HepG2 (cell line): ENCODE measurements around the gene ZBTB20. TPM values are rescaled to one million over a fixed set of nuclear protein-coding genes. Genes with fewer than 3 reads are reported as not detected.

Experiments used
- ATAC-seq: fragments of 200-7000 bp; cut with Tn5 transposase; 3 replicates; pipeline ENCODE4 v1.9.1; 2020; ENCODE audit warnings: mild to moderate bottlenecking, moderate library complexity
- BruUV-seq: library from RNA; stranded (reverse); fragments of 400-500 nt; replicated peaks from 2 replicates; lab custom pipeline; 2021; lab: Mats Ljungman, UMichigan
- CTCF ChIA-PET: fragments of 300-600 bp; formaldehyde crosslinking; extraction: SDS; loops from one replicate; lab custom pipeline; 2021; ENCODE audit warnings: low total read pairs, inconsistent platforms, low intra/inter-chr PET ratio; lab: Yijun Ruan, JAX
- POLR2A ChIA-PET: fragments of 350-600 bp; sonication (Branson Sonifier 250); formaldehyde crosslinking; loops from one replicate; lab custom pipeline; 2020; ENCODE audit warnings: antibody characterized with exemption, inconsistent platforms; lab: Yijun Ruan, JAX
- DNase-seq: peaks from one replicate; pipeline ENCODE4 v3.0.0-alpha.2; 2015; ENCODE audit warnings: low spot score
- FAIRE-seq: peaks from 3 replicates; lab custom pipeline; 2011; peaks lifted over from hg19 to GRCh38; lab: Jason Lieb, UNC
- H2AFZ ChIP-seq: one replicate; pipeline ENCODE4 v1.6.1; 2011; ENCODE audit warnings: low read length, inconsistent platforms
- H3K27ac ChIP-seq: fragments of 300-600 bp; 3 replicates; pipeline ENCODE4 v1.8.0; 2011; ENCODE audit warnings: mixed run types, mild to moderate bottlenecking, mixed read lengths, low read length, inconsistent platforms; ENCODE audit not compliant: insufficient read depth; ENCODE audit errors: extremely low read length
- H3K27me3 ChIP-seq, 2 experiments: fragments of 200-600 bp in 1 of 2; 2 replicates in 1 of 2; 3 replicates in 1 of 2; pipeline versions ENCODE4 v1.6.0 to v1.8.0; 2011; ENCODE audit warnings: low read length in 2 of 2, mild to moderate bottlenecking in 2 of 2, moderate library complexity in 2 of 2, inconsistent platforms in 1 of 2; ENCODE audit not compliant: insufficient read depth in 2 of 2, control insufficient read depth in 1 of 2
- H3K36me3 ChIP-seq, 2 experiments: fragments of 200-600 bp in 1 of 2; replicated peaks in 1 of 2; 2 replicates in 1 of 2; 3 replicates in 1 of 2; pipeline versions ENCODE4 v1.5.1 to v1.8.0; 2011; ENCODE audit warnings: low read length in 2 of 2, inconsistent platforms in 1 of 2; ENCODE audit not compliant: insufficient read depth in 2 of 2, control insufficient read depth in 1 of 2
- H3K4me1 ChIP-seq: 2 replicates; pipeline ENCODE4 v1.5.1; 2012; ENCODE audit warnings: low read length, inconsistent platforms; ENCODE audit not compliant: insufficient read depth
- H3K4me2 ChIP-seq: 2 replicates; pipeline ENCODE4 v1.6.0; 2011; ENCODE audit warnings: low read depth, low read length, inconsistent platforms
- H3K4me3 ChIP-seq, 3 experiments: fragments of 200-600 bp in 1 of 3; sonication (generic), shearing (Covaris generic) in 1 of 3; replicated peaks in 1 of 3; 2 replicates each; pipeline ENCODE4 v1.5.1; 2011 to 2016; ENCODE audit warnings: low read length in 3 of 3, inconsistent platforms in 2 of 3, low read depth in 2 of 3, mild to moderate bottlenecking in 2 of 3, control low read depth in 1 of 3, mixed read lengths in 1 of 3; ENCODE audit not compliant: insufficient read depth in 1 of 3
- H3K79me2 ChIP-seq: one replicate; pipeline ENCODE4 v1.6.1; 2011; ENCODE audit warnings: low read length, inconsistent platforms; ENCODE audit not compliant: insufficient read depth
- H3K9ac ChIP-seq: 2 replicates; pipeline ENCODE4 v1.6.0; 2011; ENCODE audit warnings: mild to moderate bottlenecking, low read depth, low read length, inconsistent platforms; ENCODE audit not compliant: insufficient read depth
- H3K9me3 ChIP-seq: 2 replicates; pipeline ENCODE4 v1.5.1; 2012; ENCODE audit warnings: mild to moderate bottlenecking, low read length
- H4K20me1 ChIP-seq: 2 replicates; pipeline ENCODE4 v1.6.0; 2011; ENCODE audit warnings: inconsistent platforms, mild to moderate bottlenecking, low read length, moderate library complexity; ENCODE audit not compliant: insufficient read depth
- BCL6 ChIP-seq: IDR thresholded peaks from 2 replicates; pipeline ENCODE4 v1.6.1; 2016; ENCODE audit warnings: missing genetic modification reagents, missing compliant biosample characterization
- FOXP1 ChIP-seq, 2 experiments: fragments of 450-650 bp in 1 of 2; IDR thresholded peaks; 2 replicates each; pipeline ENCODE4 v1.6.1; 2017 to 2018; ENCODE audit warnings: antibody characterized with exemption in 1 of 2
- KLF13 ChIP-seq: sonication (generic); formaldehyde crosslinking; IDR thresholded peaks from 2 replicates; pipeline ENCODE4 v1.4.0; 2020; ENCODE audit warnings: mild to moderate bottlenecking, missing genetic modification reagents
- KLF9 ChIP-seq: IDR thresholded peaks from 2 replicates; pipeline ENCODE4 v1.6.1; 2016; ENCODE audit warnings: low read depth
- NR2C2 ChIP-seq: sonication (generic); formaldehyde crosslinking; IDR thresholded peaks from 2 replicates; pipeline ENCODE4 v1.4.0; 2020; ENCODE audit warnings: missing genetic modification reagents, mild to moderate bottlenecking, moderate library complexity, borderline replicate concordance
- ZNF768 ChIP-seq: sonication (generic); formaldehyde crosslinking; IDR thresholded peaks from 2 replicates; pipeline ENCODE4 v1.4.0; 2020; ENCODE audit warnings: missing genetic modification reagents
- ZNF776 ChIP-seq: sonication (generic); formaldehyde crosslinking; IDR thresholded peaks from 2 replicates; pipeline ENCODE4 v1.4.0; 2020; ENCODE audit warnings: mild to moderate bottlenecking, missing genetic modification reagents
- WGBS: methylation state at CpG from one replicate; pipeline ENCODE4 v1.1.6; 2017; ENCODE audit warnings: low lambda C conversion rate; 5-methylcytosine and 5-hydroxymethylcytosine counted together
- in situ Hi-C: cut with HindIII; loops from 2 replicates; pipeline ENCODE4 v1.10.0; 2017; ENCODE audit warnings: low pct_unique_long_range_greater_than_20kb; ENCODE audit not compliant: extremely low pct_ligation_motif_present
- intact Hi-C: fragments of 100-400 bp; cut with micrococcal nuclease; formaldehyde crosslinking; loops from one replicate; pipeline ENCODE4 v1.10.0; 2022; ENCODE audit not compliant: unreplicated experiment
- polyA plus RNA-seq, 8 experiments: library from polyadenylated mRNA; depleted of rRNA in 3 of 8; stranded (reverse) in 7 of 8; unstranded in 1 of 8; fragments of >200 nt; fragmentation: Illumina TruSeq in 4 of 8; extraction: Trizol in 4 of 8; gene quantifications; 2 replicates each; pipeline versions ENCODE4 v1.2.1 to v1.2.3, GENCODE V29; 2011 to 2016; ENCODE audit warnings: low read depth in 4 of 8, missing spikeins in 1 of 8, mixed read lengths in 1 of 8; ENCODE audit not compliant: insufficient read depth in 1 of 8
- total RNA-seq, 5 experiments: library from RNA; depleted of rRNA; stranded (reverse); fragments of >200 nt; fragmentation: Illumina TruSeq; extraction: Trizol; gene quantifications; 2 replicates each; pipeline ENCODE4 v1.2.3, GENCODE V29; 2016; ENCODE audit warnings: low read depth in 1 of 5
- TF ChIP-seq, protein P1 (sequence below): sonication (generic); formaldehyde crosslinking; IDR thresholded peaks from 2 replicates; pipeline ENCODE4 v1.9.0; 2021; ENCODE audit warnings: missing genetic modification reagents, borderline replicate concordance
- TF ChIP-seq, protein P2 (sequence below): sonication (generic); formaldehyde crosslinking; IDR thresholded peaks from 2 replicates; pipeline ENCODE4 v1.4.0; 2020; ENCODE audit warnings: missing genetic modification reagents, low read depth, mild to moderate bottlenecking, borderline replicate concordance
- TF ChIP-seq, protein P3 (sequence below): sonication (generic); formaldehyde crosslinking; IDR thresholded peaks from 2 replicates; pipeline ENCODE4 v1.4.0; 2020; ENCODE audit warnings: mild to moderate bottlenecking, missing genetic modification reagents
- TF ChIP-seq, protein P4 (sequence below): sonication (generic); formaldehyde crosslinking; IDR thresholded peaks from 2 replicates; pipeline ENCODE4 v1.8.1; 2023; ENCODE audit warnings: mild to moderate bottlenecking, missing genetic modification reagents
- TF ChIP-seq, protein P5 (sequence below): sonication (generic); formaldehyde crosslinking; IDR thresholded peaks from 2 replicates; pipeline ENCODE4 v1.4.0; 2020; ENCODE audit warnings: missing genetic modification reagents
- TF ChIP-seq, protein P6 (sequence below): sonication (generic); formaldehyde crosslinking; IDR thresholded peaks from 2 replicates; pipeline ENCODE4 v1.4.0; 2020; ENCODE audit warnings: missing genetic modification reagents

ZBTB20 gene
- total and polyA plus RNA-seq, 2 of the 13 experiments (the other 11 are each of a cell fraction or from before 2014, with no cell fraction given) = 1.9 to 8.8 TPM

DNA sequence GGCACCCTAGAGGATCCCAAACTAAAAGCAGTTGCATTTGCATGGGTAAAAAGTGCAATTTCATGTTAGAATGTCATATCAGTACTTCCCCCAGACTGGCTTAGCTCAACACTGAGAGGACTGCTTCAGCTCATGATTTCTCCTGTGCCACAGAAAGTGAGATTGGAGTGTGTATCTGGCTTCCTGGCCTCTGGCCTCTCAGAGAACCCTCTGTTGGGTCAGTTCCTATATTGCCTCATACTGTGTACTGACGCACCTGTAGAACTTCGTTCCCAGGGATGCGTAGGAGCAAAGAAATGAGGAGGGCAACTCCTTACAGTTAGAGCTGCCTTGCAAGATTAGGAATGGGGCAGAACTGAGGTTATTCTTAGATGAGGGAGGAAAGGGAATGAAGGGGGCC is 512.5 kb downstream of the ZBTB20 start:
- DNase-seq = no peak
- no peaks in the 10 kb centered on the region for H3K79me2 ChIP-seq
- no TSS peak for BruUV-seq

More for the DNA sequence above, 512.5 kb downstream of the ZBTB20 start:
- Histone ChIP-seq H3K36me3 (no peaks in the 10 kb centered on the region), H3K9me3 (peaks cover 10% of the 10 kb centered on the region; the same call in 1 of the 2 replicates), H3K27ac (no peak overlapping the region), H3K9ac (no peak overlapping the region), H3K4me2 (no peak overlapping the region), H3K4me3 (no peak overlapping the region), H2AFZ (no peak overlapping the region), H3K27me3 (no peaks in the 10 kb centered on the region), H4K20me1 (no peaks in the 10 kb centered on the region), H3K4me1 (0 out of 2 replicates have a peak, but pooled peaks cover 7% of the 10 kb centered on the region)
- in situ Hi-C loops = no loop called here
- ATAC-seq = no peak
- no peak for FAIRE-seq
- TF ChIP-seq, protein P1, sequence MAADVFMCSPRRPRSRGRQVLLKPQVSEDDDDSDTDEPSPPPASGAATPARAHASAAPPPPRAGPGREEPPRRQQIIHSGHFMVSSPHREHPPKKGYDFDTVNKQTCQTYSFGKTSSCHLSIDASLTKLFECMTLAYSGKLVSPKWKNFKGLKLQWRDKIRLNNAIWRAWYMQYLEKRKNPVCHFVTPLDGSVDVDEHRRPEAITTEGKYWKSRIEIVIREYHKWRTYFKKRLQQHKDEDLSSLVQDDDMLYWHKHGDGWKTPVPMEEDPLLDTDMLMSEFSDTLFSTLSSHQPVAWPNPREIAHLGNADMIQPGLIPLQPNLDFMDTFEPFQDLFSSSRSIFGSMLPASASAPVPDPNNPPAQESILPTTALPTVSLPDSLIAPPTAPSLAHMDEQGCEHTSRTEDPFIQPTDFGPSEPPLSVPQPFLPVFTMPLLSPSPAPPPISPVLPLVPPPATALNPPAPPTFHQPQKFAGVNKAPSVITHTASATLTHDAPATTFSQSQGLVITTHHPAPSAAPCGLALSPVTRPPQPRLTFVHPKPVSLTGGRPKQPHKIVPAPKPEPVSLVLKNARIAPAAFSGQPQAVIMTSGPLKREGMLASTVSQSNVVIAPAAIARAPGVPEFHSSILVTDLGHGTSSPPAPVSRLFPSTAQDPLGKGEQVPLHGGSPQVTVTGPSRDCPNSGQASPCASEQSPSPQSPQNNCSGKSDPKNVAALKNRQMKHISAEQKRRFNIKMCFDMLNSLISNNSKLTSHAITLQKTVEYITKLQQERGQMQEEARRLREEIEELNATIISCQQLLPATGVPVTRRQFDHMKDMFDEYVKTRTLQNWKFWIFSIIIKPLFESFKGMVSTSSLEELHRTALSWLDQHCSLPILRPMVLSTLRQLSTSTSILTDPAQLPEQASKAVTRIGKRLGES = no peak
- TF ChIP-seq, protein P2, sequence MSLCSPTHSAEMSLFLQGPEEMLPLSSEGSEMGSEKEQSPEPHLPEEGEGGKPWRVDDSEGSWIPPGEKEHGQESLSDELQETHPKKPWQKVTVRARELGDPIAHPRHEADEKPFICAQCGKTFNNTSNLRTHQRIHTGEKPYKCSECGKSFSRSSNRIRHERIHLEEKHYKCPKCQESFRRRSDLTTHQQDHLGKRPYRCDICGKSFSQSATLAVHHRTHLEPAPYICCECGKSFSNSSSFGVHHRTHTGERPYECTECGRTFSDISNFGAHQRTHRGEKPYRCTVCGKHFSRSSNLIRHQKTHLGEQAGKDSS (CRISPR knock-in tag) = no peak
- TF ChIP-seq NR2C2 (CRISPR knock-in tag) = no peak
- no peak for TF ChIP-seq ZNF768 (CRISPR knock-in tag)
- TF ChIP-seq, protein P3, sequence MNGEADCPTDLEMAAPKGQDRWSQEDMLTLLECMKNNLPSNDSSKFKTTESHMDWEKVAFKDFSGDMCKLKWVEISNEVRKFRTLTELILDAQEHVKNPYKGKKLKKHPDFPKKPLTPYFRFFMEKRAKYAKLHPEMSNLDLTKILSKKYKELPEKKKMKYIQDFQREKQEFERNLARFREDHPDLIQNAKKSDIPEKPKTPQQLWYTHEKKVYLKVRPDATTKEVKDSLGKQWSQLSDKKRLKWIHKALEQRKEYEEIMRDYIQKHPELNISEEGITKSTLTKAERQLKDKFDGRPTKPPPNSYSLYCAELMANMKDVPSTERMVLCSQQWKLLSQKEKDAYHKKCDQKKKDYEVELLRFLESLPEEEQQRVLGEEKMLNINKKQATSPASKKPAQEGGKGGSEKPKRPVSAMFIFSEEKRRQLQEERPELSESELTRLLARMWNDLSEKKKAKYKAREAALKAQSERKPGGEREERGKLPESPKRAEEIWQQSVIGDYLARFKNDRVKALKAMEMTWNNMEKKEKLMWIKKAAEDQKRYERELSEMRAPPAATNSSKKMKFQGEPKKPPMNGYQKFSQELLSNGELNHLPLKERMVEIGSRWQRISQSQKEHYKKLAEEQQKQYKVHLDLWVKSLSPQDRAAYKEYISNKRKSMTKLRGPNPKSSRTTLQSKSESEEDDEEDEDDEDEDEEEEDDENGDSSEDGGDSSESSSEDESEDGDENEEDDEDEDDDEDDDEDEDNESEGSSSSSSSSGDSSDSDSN = no peak
- TF ChIP-seq, protein P4, sequence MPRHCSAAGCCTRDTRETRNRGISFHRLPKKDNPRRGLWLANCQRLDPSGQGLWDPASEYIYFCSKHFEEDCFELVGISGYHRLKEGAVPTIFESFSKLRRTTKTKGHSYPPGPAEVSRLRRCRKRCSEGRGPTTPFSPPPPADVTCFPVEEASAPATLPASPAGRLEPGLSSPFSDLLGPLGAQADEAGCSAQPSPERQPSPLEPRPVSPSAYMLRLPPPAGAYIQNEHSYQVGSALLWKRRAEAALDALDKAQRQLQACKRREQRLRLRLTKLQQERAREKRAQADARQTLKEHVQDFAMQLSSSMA (CRISPR knock-in tag) = no peak
- TF ChIP-seq ZNF776 (CRISPR knock-in tag) = no peak
- TF ChIP-seq KLF9 (CRISPR knock-in tag) = no peak
- TF ChIP-seq, protein P5, sequence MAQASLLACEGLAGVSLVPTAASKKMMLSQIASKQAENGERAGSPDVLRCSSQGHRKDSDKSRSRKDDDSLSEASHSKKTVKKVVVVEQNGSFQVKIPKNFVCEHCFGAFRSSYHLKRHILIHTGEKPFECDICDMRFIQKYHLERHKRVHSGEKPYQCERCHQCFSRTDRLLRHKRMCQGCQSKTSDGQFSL = no peak
- TF ChIP-seq BCL6 (CRISPR knock-in tag) = no peak
- TF ChIP-seq FOXP1 (IDR thresholded peaks at IDR 0.05) = no peak
- TF ChIP-seq FOXP1 (CRISPR knock-in tag; IDR thresholded peaks at IDR 0.05) = no peak
- no peak for TF ChIP-seq KLF13 (CRISPR knock-in tag)
- TF ChIP-seq, protein P6, sequence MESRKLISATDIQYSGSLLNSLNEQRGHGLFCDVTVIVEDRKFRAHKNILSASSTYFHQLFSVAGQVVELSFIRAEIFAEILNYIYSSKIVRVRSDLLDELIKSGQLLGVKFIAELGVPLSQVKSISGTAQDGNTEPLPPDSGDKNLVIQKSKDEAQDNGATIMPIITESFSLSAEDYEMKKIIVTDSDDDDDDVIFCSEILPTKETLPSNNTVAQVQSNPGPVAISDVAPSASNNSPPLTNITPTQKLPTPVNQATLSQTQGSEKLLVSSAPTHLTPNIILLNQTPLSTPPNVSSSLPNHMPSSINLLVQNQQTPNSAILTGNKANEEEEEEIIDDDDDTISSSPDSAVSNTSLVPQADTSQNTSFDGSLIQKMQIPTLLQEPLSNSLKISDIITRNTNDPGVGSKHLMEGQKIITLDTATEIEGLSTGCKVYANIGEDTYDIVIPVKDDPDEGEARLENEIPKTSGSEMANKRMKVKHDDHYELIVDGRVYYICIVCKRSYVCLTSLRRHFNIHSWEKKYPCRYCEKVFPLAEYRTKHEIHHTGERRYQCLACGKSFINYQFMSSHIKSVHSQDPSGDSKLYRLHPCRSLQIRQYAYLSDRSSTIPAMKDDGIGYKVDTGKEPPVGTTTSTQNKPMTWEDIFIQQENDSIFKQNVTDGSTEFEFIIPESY (CRISPR knock-in tag) = no peak
- ChIA-PET CTCF (no interaction called here), POLR2A (no interaction called here)
- intact Hi-C loops = loop anchor here (5.0 kb wide), 1 partner anchor 613 kb away; no protein-coding TSS in a partner anchor
- 93% methylated on average over 3 of the region's 3 CpGs for WGBS
